SK-N-SH (cell line): ENCODE measurements around the gene PSMD9. TPM values are rescaled to one million over a fixed set of nuclear protein-coding genes. Genes with fewer than 3 reads are reported as not detected.

ENCODE experiments used
- CTCF ChIA-PET: fragments of 300-600, 350-600 bp; formaldehyde crosslinking; extraction: SDS; loops from one replicate; lab custom pipeline; 2021; lab: Yijun Ruan, JAX
- POLR2A ChIA-PET: fragments of 350-600 bp; sonication (Branson Sonifier 250); formaldehyde crosslinking; extraction: SDS; loops from one replicate; lab custom pipeline; 2020; ENCODE audit warnings: antibody characterized with exemption, inconsistent platforms; lab: Yijun Ruan, JAX
- DNase-seq: peaks from one replicate; pipeline ENCODE4 v3.0.0; 2012
- H2AFZ ChIP-seq: fragments of 200-600 bp; sonication (generic); 2 replicates; pipeline ENCODE4 v1.8.1; 2016; ENCODE audit warnings: antibody characterized with exemption, mild to moderate bottlenecking, low read depth
- H3F3A ChIP-seq: fragments of 200-600 bp; sonication (generic); replicated peaks from 2 replicates; pipeline ENCODE3; 2016; ENCODE audit warnings: antibody characterized with exemption, mild to moderate bottlenecking; ENCODE audit not compliant: insufficient read depth
- H3K27ac ChIP-seq, 2 experiments: fragments of 200-500 bp in 1 of 2; fragments of 200-600 bp in 1 of 2; sonication (Bioruptor generic) in 1 of 2; sonication (generic), shearing (Covaris generic) in 1 of 2; 2 replicates each; pipeline versions ENCODE4 v1.5.1 to v1.6.1; 2014 to 2016; ENCODE audit warnings: low read depth in 2 of 2, inconsistent platforms in 1 of 2, low read length in 1 of 2, mild to moderate bottlenecking in 1 of 2, mixed read lengths in 1 of 2
- H3K27me3 ChIP-seq: fragments of 200-600 bp; sonication (generic), shearing (Covaris generic); 2 replicates; pipeline ENCODE4 v1.6.1; 2016; ENCODE audit warnings: mixed run types; ENCODE audit not compliant: insufficient read depth
- H3K36me3 ChIP-seq, 2 experiments: fragments of 200-500 bp in 1 of 2; fragments of 200-600 bp in 1 of 2; sonication (Bioruptor generic) in 1 of 2; sonication (generic) in 1 of 2; replicated peaks in 1 of 2; 2 replicates each; pipeline versions ENCODE3 to v1.5.1; 2014 to 2016; ENCODE audit warnings: low read length in 1 of 2, mild to moderate bottlenecking in 1 of 2; ENCODE audit not compliant: insufficient read depth in 2 of 2, control insufficient read depth in 1 of 2
- H3K4me1 ChIP-seq, 2 experiments: fragments of 200-500 bp in 1 of 2; fragments of 200-600 bp in 1 of 2; sonication (Bioruptor generic) in 1 of 2; sonication (generic), shearing (Covaris generic) in 1 of 2; 2 replicates each; pipeline versions ENCODE4 v1.5.1 to v1.6.1; 2014 to 2016; ENCODE audit warnings: low read depth in 1 of 2, low read length in 1 of 2, mixed run types in 1 of 2; ENCODE audit not compliant: insufficient read depth in 2 of 2, control insufficient read depth in 1 of 2
- H3K4me2 ChIP-seq: fragments of 200-600 bp; sonication (generic), shearing (Covaris generic); 2 replicates; pipeline ENCODE4 v1.6.1; 2017; ENCODE audit warnings: mixed run types
- H3K4me3 ChIP-seq, 2 experiments: fragments of 200-500 bp in 1 of 2; fragments of 200-600 bp in 1 of 2; sonication (Bioruptor generic) in 1 of 2; sonication (generic), shearing (Covaris generic) in 1 of 2; 2 replicates each; pipeline versions ENCODE4 v1.5.1 to v1.8.1; 2014 to 2016; ENCODE audit warnings: low read depth in 2 of 2, inconsistent platforms in 1 of 2, low read length in 1 of 2, mild to moderate bottlenecking in 1 of 2, mixed read lengths in 1 of 2, moderate library complexity in 1 of 2
- H3K79me2 ChIP-seq: fragments of 200-600 bp; sonication (generic); 2 replicates; pipeline ENCODE4 v1.8.1; 2017; ENCODE audit warnings: mild to moderate bottlenecking; ENCODE audit not compliant: insufficient read depth
- H3K9ac ChIP-seq: fragments of 200-600 bp; sonication (generic); 2 replicates; pipeline ENCODE4 v1.6.1; 2017; ENCODE audit warnings: mixed run types
- H3K9me2 ChIP-seq: fragments of 200-600 bp; sonication (generic); 2 replicates; pipeline ENCODE4 v1.6.1; 2017; ENCODE audit warnings: mixed run types
- H3K9me3 ChIP-seq: fragments of 200-600 bp; sonication (generic); 2 replicates; pipeline ENCODE4 v1.6.1; 2017; ENCODE audit warnings: mixed run types, mild to moderate bottlenecking, moderate library complexity
- H4K20me1 ChIP-seq: fragments of 200-600 bp; sonication (generic); 2 replicates; pipeline ENCODE4 v1.6.1; 2017; ENCODE audit warnings: mild to moderate bottlenecking, mixed run types; ENCODE audit not compliant: insufficient read depth
- ELF1 ChIP-seq: IDR thresholded peaks from 2 replicates; pipeline ENCODE4 v1.4.0; 2012
- FOSL2 ChIP-seq: IDR thresholded peaks from 2 replicates; pipeline ENCODE4 v1.4.0; 2012; ENCODE audit warnings: low read depth, mild to moderate bottlenecking, moderate library complexity, borderline replicate concordance
- FOXM1 ChIP-seq: IDR thresholded peaks from 2 replicates; pipeline ENCODE4 v1.4.0; 2012; ENCODE audit warnings: low read depth, mild to moderate bottlenecking
- JUND ChIP-seq: IDR thresholded peaks from 2 replicates; pipeline ENCODE4 v1.4.0; 2012
- POLR2AphosphoS5 ChIP-seq: IDR thresholded peaks from 2 replicates; pipeline ENCODE4 v1.6.1; 2012; ENCODE audit warnings: low read depth, low read length
- SMC3 ChIP-seq: IDR thresholded peaks from 2 replicates; pipeline ENCODE4 v1.6.1; 2012; ENCODE audit warnings: low read depth, low read length, improper control_type of control experiment
- TCF12 ChIP-seq: IDR thresholded peaks from 2 replicates; pipeline ENCODE4 v1.4.0; 2012
- YY1 ChIP-seq: IDR thresholded peaks from 2 replicates; pipeline ENCODE4 v1.4.0; 2012; ENCODE audit warnings: low read depth, mild to moderate bottlenecking
- ZBTB33 ChIP-seq: IDR thresholded peaks from 2 replicates; pipeline ENCODE4 v1.4.0; 2012; ENCODE audit warnings: low read depth, borderline replicate concordance
- WGBS: methylation state at CpG from one replicate; pipeline ENCODE4 v1.1.6; 2017; ENCODE audit warnings: low lambda C conversion rate; 5-methylcytosine and 5-hydroxymethylcytosine counted together
- polyA plus RNA-seq, 3 experiments: library from polyadenylated mRNA; depleted of rRNA; stranded (reverse); fragments of >200 nt; gene quantifications; 2 replicates each; pipeline ENCODE4 v1.2.3, GENCODE V29; 2012
- TF ChIP-seq, protein P1 (sequence below): IDR thresholded peaks from 2 replicates; pipeline ENCODE4 v1.6.1; 2012; ENCODE audit warnings: mild to moderate bottlenecking, low read depth, low read length, moderate library complexity
- TF ChIP-seq, protein P2 (sequence below): fragments of 150-350 bp; IDR thresholded peaks from 2 replicates; pipeline ENCODE4 v1.6.1; 2017; ENCODE audit warnings: antibody characterized with exemption, low read length, low read depth, borderline replicate concordance
- TF ChIP-seq, protein P3 (sequence below): IDR thresholded peaks from 2 replicates; pipeline ENCODE4 v1.4.0; 2012; ENCODE audit warnings: low read depth

PSMD9 gene
- polyA plus RNA-seq, 1 of the 3 experiments (the other 2 are of a cell fraction): 227 TPM

DNA sequence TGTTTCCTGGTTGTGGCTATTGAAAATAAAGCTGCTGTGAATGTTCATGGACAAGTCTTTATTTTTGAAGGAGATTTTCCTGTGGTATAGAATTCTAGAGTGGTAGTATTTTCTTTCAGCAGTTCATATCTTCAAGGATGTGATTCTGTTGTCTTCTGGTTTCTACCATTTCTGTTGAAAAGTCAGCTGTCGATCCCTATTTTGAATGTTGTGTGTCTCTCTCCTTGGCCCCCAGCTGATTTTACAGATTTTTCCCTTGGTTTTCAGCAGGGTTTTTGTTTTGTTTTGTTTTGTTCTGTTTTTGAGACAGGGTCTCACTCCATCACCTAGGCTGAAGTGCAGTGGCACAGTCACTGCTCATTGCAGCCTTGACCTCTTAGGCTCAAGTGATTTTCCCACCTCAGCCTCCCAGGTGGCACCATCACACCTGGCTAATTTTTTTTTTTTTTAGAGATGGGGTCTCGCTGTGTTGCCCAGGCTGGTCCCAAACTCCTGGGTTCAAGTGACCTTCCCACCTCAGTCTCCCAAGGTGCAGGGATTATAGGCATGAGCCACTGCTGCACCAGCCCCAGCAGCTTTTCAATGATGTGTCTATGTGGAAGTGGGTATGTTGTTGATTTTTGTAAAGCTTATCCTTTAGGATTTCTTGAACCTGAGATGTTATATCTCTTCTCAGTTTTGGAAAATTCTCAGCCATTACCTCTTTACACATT lies 57.9 kb downstream of the PSMD9 start:
- Histone ChIP-seq H3K79me2 (no peaks in the 10 kb centered on the region; the same call in 1 of the 2 replicates), H3K4me3 (no peak overlapping the region), H3F3A (peaks cover 19% of the 10 kb centered on the region), H3K4me2 (no peak overlapping the region), H4K20me1 (no peaks in the 10 kb centered on the region), H3K9me3 (no peaks in the 10 kb centered on the region), H2AFZ (no peak overlapping the region), H3K27me3 (no peaks in the 10 kb centered on the region), H3K9ac (no peak overlapping the region), H3K36me3 (peaks cover 0 to 26% of the 10 kb centered on the region in 2 experiments), H3K27ac (no peak overlapping the region), H3K9me2 (no peaks in the 10 kb centered on the region), H3K4me1 (peaks cover 0 to 4% of the 10 kb centered on the region in 2 experiments; a peak in 1 of 4 replicates)
- ChIA-PET CTCF (interaction anchor here (1.0 kb wide), 1 partner anchor 13 kb away, joined by 3 read pairs; no protein-coding TSS in a partner anchor), POLR2A (no interaction called here)
- 86% methylated on average over 2 of the region's 2 CpGs for WGBS
- DNase-seq: no peak
- TF ChIP-seq, protein P1, sequence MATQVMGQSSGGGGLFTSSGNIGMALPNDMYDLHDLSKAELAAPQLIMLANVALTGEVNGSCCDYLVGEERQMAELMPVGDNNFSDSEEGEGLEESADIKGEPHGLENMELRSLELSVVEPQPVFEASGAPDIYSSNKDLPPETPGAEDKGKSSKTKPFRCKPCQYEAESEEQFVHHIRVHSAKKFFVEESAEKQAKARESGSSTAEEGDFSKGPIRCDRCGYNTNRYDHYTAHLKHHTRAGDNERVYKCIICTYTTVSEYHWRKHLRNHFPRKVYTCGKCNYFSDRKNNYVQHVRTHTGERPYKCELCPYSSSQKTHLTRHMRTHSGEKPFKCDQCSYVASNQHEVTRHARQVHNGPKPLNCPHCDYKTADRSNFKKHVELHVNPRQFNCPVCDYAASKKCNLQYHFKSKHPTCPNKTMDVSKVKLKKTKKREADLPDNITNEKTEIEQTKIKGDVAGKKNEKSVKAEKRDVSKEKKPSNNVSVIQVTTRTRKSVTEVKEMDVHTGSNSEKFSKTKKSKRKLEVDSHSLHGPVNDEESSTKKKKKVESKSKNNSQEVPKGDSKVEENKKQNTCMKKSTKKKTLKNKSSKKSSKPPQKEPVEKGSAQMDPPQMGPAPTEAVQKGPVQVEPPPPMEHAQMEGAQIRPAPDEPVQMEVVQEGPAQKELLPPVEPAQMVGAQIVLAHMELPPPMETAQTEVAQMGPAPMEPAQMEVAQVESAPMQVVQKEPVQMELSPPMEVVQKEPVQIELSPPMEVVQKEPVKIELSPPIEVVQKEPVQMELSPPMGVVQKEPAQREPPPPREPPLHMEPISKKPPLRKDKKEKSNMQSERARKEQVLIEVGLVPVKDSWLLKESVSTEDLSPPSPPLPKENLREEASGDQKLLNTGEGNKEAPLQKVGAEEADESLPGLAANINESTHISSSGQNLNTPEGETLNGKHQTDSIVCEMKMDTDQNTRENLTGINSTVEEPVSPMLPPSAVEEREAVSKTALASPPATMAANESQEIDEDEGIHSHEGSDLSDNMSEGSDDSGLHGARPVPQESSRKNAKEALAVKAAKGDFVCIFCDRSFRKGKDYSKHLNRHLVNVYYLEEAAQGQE: no peak
- TF ChIP-seq JUND (no peak), ELF1 (no peak), TCF12 (no peak), FOSL2 (no peak), FOXM1 (no peak), ZBTB33 (no peak), SMC3 (no peak), POLR2AphosphoS5 (no peak), YY1 (no peak)
- TF ChIP-seq, protein P2, sequence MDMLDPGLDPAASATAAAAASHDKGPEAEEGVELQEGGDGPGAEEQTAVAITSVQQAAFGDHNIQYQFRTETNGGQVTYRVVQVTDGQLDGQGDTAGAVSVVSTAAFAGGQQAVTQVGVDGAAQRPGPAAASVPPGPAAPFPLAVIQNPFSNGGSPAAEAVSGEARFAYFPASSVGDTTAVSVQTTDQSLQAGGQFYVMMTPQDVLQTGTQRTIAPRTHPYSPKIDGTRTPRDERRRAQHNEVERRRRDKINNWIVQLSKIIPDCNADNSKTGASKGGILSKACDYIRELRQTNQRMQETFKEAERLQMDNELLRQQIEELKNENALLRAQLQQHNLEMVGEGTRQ: no peak
- TF ChIP-seq, protein P3, sequence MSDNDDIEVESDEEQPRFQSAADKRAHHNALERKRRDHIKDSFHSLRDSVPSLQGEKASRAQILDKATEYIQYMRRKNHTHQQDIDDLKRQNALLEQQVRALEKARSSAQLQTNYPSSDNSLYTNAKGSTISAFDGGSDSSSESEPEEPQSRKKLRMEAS: no peak
